Left ventricle myocardium inferior (tissue), 1 donor: ENCODE measurements around the gene S100A2. TPM values are rescaled to one million over a fixed set of nuclear protein-coding genes. Genes with fewer than 3 reads are reported as not detected.
A peak's percentile ranks its signal among the peaks of the same experiment; 100 is the strongest.

Source experiments
- DNase-seq: peaks from one replicate; pipeline ENCODE4 v3.0.0-alpha.2; 2020
- H3K27ac ChIP-seq: fragments of 200-600 bp; replicated peaks from 2 replicates; pipeline ENCODE4 v1.8.0; 2021
- H3K27me3 ChIP-seq: fragments of 200-600 bp; 2 replicates; pipeline ENCODE4 v1.8.0; 2021; ENCODE audit warnings: low read depth
- H3K36me3 ChIP-seq: fragments of 200-600 bp; 2 replicates; pipeline ENCODE4 v1.8.0; 2021
- H3K4me1 ChIP-seq: fragments of 200-600 bp; 2 replicates; pipeline ENCODE4 v1.8.0; 2021
- H3K4me3 ChIP-seq: fragments of 200-600 bp; 2 replicates; pipeline ENCODE4 v1.8.0; 2021; ENCODE audit warnings: mild to moderate bottlenecking, moderate library complexity
- H3K9me3 ChIP-seq: fragments of 200-600 bp; replicated peaks from 2 replicates; pipeline ENCODE4 v1.8.0; 2021
- intact Hi-C: fragments of 100-400 bp; cut with micrococcal nuclease; formaldehyde crosslinking; loops from one replicate; pipeline ENCODE4 v1.11.0; 2022
- total RNA-seq: library from RNA; stranded (reverse); fragmentation: NEBNext Ultra II Directional; extraction: Animal tissue kit (Norgen Biotek cat#: 25700); gene quantifications from one replicate; pipeline ENCODE4 v1.2.1, GENCODE V29; 2021
- TF ChIP-seq, protein P1 (sequence below): fragments of 200-600 bp; IDR thresholded peaks from 2 replicates; pipeline ENCODE4 v1.8.0; 2021; ENCODE audit warnings: antibody characterized with exemption, mild to moderate bottlenecking, borderline replicate concordance
- donor health status: DM: no; HTN: yes; CAD: no; lungs with severe emphysema.

Gene S100A2
- total RNA-seq, 1 donor from 2014 or later: 2.7 TPM

- DNase-seq: no peak
- Histone ChIP-seq H3K27me3 (no peaks in the 10 kb centered on the region), H3K4me1 (peaks cover 34% of the 10 kb centered on the region), H3K27ac (peak overlapping the region; percentile 57), H3K4me3 (no peak overlapping the region), H3K9me3 (no peaks in the 10 kb centered on the region), H3K36me3 (no peaks in the 10 kb centered on the region)
- intact Hi-C loops: no loop called here
- TF ChIP-seq, protein P1, sequence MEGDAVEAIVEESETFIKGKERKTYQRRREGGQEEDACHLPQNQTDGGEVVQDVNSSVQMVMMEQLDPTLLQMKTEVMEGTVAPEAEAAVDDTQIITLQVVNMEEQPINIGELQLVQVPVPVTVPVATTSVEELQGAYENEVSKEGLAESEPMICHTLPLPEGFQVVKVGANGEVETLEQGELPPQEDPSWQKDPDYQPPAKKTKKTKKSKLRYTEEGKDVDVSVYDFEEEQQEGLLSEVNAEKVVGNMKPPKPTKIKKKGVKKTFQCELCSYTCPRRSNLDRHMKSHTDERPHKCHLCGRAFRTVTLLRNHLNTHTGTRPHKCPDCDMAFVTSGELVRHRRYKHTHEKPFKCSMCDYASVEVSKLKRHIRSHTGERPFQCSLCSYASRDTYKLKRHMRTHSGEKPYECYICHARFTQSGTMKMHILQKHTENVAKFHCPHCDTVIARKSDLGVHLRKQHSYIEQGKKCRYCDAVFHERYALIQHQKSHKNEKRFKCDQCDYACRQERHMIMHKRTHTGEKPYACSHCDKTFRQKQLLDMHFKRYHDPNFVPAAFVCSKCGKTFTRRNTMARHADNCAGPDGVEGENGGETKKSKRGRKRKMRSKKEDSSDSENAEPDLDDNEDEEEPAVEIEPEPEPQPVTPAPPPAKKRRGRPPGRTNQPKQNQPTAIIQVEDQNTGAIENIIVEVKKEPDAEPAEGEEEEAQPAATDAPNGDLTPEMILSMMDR: no peak
Measured at GRCh38 chr1:153553830-153554541, 11.7 kb downstream of the S100A2 start.

DNA sequence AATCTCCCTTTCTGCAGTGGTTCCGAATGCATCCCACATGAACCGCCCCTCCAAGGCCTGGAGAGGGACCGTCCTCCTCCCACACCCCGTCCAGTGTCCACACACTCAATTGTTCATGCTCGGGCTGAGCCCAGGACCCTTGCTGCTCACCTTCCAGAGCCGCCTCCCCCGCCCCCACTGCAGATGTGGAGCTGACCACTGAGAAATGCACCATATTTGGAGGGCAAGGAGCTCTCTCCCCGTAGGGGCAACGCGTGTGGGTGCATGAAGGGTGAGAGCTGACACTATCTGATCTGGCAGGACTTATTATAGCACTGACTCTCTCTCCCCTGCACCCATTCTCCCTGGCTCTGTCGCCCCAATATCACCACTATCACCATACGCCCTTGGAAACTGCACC, 12.5 kb downstream of the S100A2 start:
- Histone ChIP-seq H3K4me3 (no peak overlapping the region), H3K27ac (no peak overlapping the region), H3K27me3 (no peaks in the 10 kb centered on the region), H3K4me1 (peaks cover 43% of the 10 kb centered on the region), H3K36me3 (no peaks in the 10 kb centered on the region), H3K9me3 (no peaks in the 10 kb centered on the region)
- DNase-seq: no peak
- TF ChIP-seq, protein P1: no peak
- intact Hi-C loops: no loop called here

DNA sequence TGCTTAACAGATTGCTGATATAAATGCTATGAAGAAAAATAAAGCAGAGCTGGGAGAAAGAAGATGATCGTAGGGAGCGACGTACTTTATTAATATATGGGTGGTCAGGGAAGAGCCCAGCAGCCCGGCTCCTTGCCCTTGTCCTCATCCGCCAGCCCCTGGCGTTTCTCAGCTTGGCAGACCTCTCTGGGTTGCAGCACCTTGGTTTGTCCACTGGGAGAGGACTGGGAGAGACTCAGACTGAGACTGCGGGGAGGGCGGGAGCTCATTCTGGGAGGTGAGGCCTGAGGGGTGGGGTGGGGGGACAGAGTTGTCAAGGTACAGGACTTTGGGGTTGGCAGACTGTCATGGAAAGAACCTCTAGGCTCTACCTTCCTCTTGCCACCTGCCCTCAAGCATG, 13.3 kb downstream of the S100A2 start:
- DNase-seq: no peak
- peaks cover 51% of the 10 kb centered on the region for H3K4me1 ChIP-seq
- no peaks in the 10 kb centered on the region for H3K9me3 ChIP-seq
- TF ChIP-seq, protein P1: no peak
- intact Hi-C loops: no loop called here
- no peak overlapping the region for H3K4me3 ChIP-seq
- no peak overlapping the region for H3K27ac ChIP-seq
- H3K27me3 ChIP-seq: no peaks in the 10 kb centered on the region
- H3K36me3 ChIP-seq: no peaks in the 10 kb centered on the region

DNA sequence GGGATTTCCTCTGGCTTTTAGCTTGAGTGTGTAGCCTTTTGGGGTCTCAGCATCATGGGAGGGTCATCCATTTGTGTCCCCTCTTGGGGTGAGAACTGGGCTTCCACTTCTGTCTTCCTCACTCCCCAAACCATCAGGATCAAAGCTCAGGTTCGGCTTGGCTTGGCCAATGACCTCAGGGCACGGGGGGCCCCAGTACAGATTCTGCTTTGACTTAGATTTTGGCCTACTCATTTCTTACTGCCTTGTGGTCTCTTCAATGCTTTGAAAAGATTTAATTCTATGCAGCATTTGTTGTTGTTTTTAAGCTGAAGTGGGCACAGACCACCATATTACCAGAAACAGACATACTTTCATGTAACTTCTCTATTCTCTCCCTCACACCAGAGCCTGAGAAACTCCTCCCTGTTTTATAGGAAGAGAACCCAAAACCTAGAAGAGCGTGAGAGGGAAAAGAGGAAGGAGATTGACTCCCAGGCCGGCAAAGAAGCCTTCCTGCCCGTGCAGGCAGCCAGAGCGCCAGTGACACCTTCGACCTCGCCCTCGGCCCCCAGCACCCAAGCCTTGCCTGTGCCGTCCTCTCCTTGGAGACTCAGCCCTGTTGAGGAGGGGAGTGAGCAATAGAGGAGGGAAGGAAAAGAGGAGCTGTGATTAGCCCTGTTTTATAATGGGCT, 14.7 kb downstream of the S100A2 start:
- no peak for DNase-seq
- TF ChIP-seq, protein P1: no peak
- intact Hi-C loops: no loop called here

GRCh38 chr1:153550398-153550758, 15.3 kb downstream of the S100A2 start:
- intact Hi-C loops: no loop called here
- peaks cover 71% of the 10 kb centered on the region for H3K4me1 ChIP-seq
- no peaks in the 10 kb centered on the region for H3K27me3 ChIP-seq
- no peak overlapping the region for H3K4me3 ChIP-seq
- no peak for DNase-seq
- peak overlapping the region; percentile 68 for H3K27ac ChIP-seq
- no peaks in the 10 kb centered on the region for H3K36me3 ChIP-seq
- TF ChIP-seq, protein P1: no peak
- no peaks in the 10 kb centered on the region for H3K9me3 ChIP-seq

More for the DNA sequence above, 14.7 kb downstream of the S100A2 start:
- no peaks in the 10 kb centered on the region for H3K9me3 ChIP-seq
- H3K27me3 ChIP-seq: no peaks in the 10 kb centered on the region
- H3K36me3 ChIP-seq: no peaks in the 10 kb centered on the region
- no peak overlapping the region for H3K4me3 ChIP-seq
- H3K4me1 ChIP-seq: peaks cover 65% of the 10 kb centered on the region
- peak overlapping the region; percentile 68 for H3K27ac ChIP-seq
